H9 (cell line): ENCODE data around the gene PARD6G. TPM values are rescaled to one million over a fixed set of nuclear protein-coding genes. Genes with fewer than 3 reads are reported as not detected.

Source experiments
- DNase-seq: peaks from one replicate; pipeline ENCODE4 v3.0.0-alpha.2; 2017
- H2AFZ ChIP-seq: one replicate; pipeline ENCODE4 v1.6.1; 2013; ENCODE audit warnings: mild to moderate bottlenecking, low read length, control low read depth, moderate library complexity
- H2AK5ac ChIP-seq: 2 replicates; pipeline ENCODE4 v1.6.1; 2013; ENCODE audit warnings: low read length, control low read depth, mixed read lengths; ENCODE audit not compliant: insufficient read length
- H2BK120ac ChIP-seq: one replicate; pipeline ENCODE4 v1.6.1; 2013; ENCODE audit warnings: low read depth, mild to moderate bottlenecking, low read length, control low read depth, inconsistent platforms; ENCODE audit not compliant: poor library complexity, severe bottlenecking
- H2BK12ac ChIP-seq: 2 replicates; pipeline ENCODE4 v1.6.1; 2013; ENCODE audit warnings: low read length, control low read depth, mixed read lengths, low read depth; ENCODE audit not compliant: insufficient read length
- H2BK15ac ChIP-seq: 2 replicates; pipeline ENCODE4 v1.6.1; 2013; ENCODE audit warnings: low read depth, low read length, control low read depth
- H2BK20ac ChIP-seq: one replicate; pipeline ENCODE4 v1.6.1; 2013; ENCODE audit warnings: low read depth, mild to moderate bottlenecking, low read length, control low read depth, inconsistent platforms; ENCODE audit not compliant: poor library complexity, severe bottlenecking
- H2BK5ac ChIP-seq: 2 replicates; pipeline ENCODE4 v1.6.1; 2013; ENCODE audit warnings: low read length, control low read depth, mixed read lengths; ENCODE audit not compliant: insufficient read length
- H3K14ac ChIP-seq: 2 replicates; pipeline ENCODE4 v1.6.1; 2013; ENCODE audit warnings: low read length, control low read depth; ENCODE audit not compliant: insufficient read depth
- H3K18ac ChIP-seq: 2 replicates; pipeline ENCODE4 v1.6.1; 2013; ENCODE audit warnings: low read depth, mild to moderate bottlenecking, mixed read lengths, low read length, control low read depth; ENCODE audit not compliant: insufficient read length
- H3K23ac ChIP-seq: 2 replicates; pipeline ENCODE4 v1.6.1; 2013; ENCODE audit warnings: low read length, control low read depth, mixed read lengths, low read depth; ENCODE audit not compliant: insufficient read length
- H3K23me2 ChIP-seq: 2 replicates; pipeline ENCODE4 v1.6.1; 2013; ENCODE audit warnings: low read depth, mild to moderate bottlenecking, mixed read lengths, low read length, control low read depth; ENCODE audit not compliant: insufficient read length, poor library complexity, severe bottlenecking
- H3K27ac ChIP-seq: 2 replicates; pipeline ENCODE4 v1.5.1; 2013; ENCODE audit warnings: low read length, control low read depth, mixed read lengths, low read depth; ENCODE audit not compliant: insufficient read length
- H3K27me3 ChIP-seq: 2 replicates; pipeline ENCODE4 v1.6.1; 2013; ENCODE audit warnings: low read length, control low read depth, inconsistent platforms; ENCODE audit not compliant: insufficient read depth
- H3K4ac ChIP-seq: 2 replicates; pipeline ENCODE4 v1.6.1; 2013; ENCODE audit warnings: low read depth, mild to moderate bottlenecking, control low read depth, inconsistent platforms, low read length, moderate library complexity
- H3K4me1 ChIP-seq: 2 replicates; pipeline ENCODE4 v1.6.1; 2013; ENCODE audit warnings: low read length, control low read depth, inconsistent platforms; ENCODE audit not compliant: insufficient read depth
- H3K4me2 ChIP-seq: 2 replicates; pipeline ENCODE4 v1.6.1; 2013; ENCODE audit warnings: low read length, control low read depth, mixed read lengths; ENCODE audit not compliant: insufficient read length, insufficient read depth
- H3K56ac ChIP-seq: 2 replicates; pipeline ENCODE4 v1.6.1; 2013; ENCODE audit warnings: low read depth, mild to moderate bottlenecking, mixed read lengths, low read length, control low read depth; ENCODE audit not compliant: insufficient read length
- H3K79me1 ChIP-seq: 2 replicates; pipeline ENCODE4 v1.6.1; 2013; ENCODE audit warnings: low read depth, mild to moderate bottlenecking, moderate library complexity, low read length, control low read depth, inconsistent platforms; ENCODE audit not compliant: insufficient read depth, poor library complexity, severe bottlenecking
- H3K79me2 ChIP-seq: 2 replicates; pipeline ENCODE4 v1.6.1; 2013; ENCODE audit warnings: low read length, control low read depth, inconsistent platforms; ENCODE audit not compliant: insufficient read depth
- H3K9ac ChIP-seq: 2 replicates; pipeline ENCODE4 v1.6.1; 2013; ENCODE audit warnings: low read length, control low read depth, mixed read lengths; ENCODE audit not compliant: insufficient read length; ENCODE audit errors: extremely low read depth
- H3K9me3 ChIP-seq: one replicate; pipeline ENCODE4 v1.6.1; 2013; ENCODE audit warnings: low read depth, low read length, inconsistent platforms; ENCODE audit not compliant: control insufficient read depth
- H3T11ph ChIP-seq: one replicate; pipeline ENCODE4 v1.6.1; 2013; ENCODE audit warnings: mild to moderate bottlenecking, low read length, control low read depth, inconsistent platforms
- H4K20me1 ChIP-seq: one replicate; pipeline ENCODE4 v1.6.1; 2013; ENCODE audit not compliant: control insufficient read depth, insufficient read length, insufficient read depth
- H4K5ac ChIP-seq: 2 replicates; pipeline ENCODE4 v1.6.1; 2013; ENCODE audit warnings: low read depth, mild to moderate bottlenecking, mixed read lengths, low read length, control low read depth; ENCODE audit not compliant: insufficient read length
- H4K8ac ChIP-seq: replicated peaks from 2 replicates; pipeline ENCODE4 v1.6.1; 2013; ENCODE audit warnings: low read length, control low read depth, mixed read lengths, low read depth; ENCODE audit not compliant: insufficient read length
- H4K91ac ChIP-seq: 2 replicates; pipeline ENCODE4 v1.6.1; 2013; ENCODE audit warnings: low read depth, mild to moderate bottlenecking, moderate library complexity, mixed read lengths, low read length, control low read depth; ENCODE audit not compliant: insufficient read length
- H3K27ac Mint-ChIP-seq, 3 experiments: 2 replicates in 2 of 3; 3 replicates in 1 of 3; pipeline ENCODE4 v1.8.0; 2020 to 2021; ENCODE audit warnings: mixed read lengths in 3 of 3, mild to moderate bottlenecking in 1 of 3, moderate library complexity in 1 of 3
- H3K27me3 Mint-ChIP-seq: 2 replicates; pipeline ENCODE4 v1.8.0; 2021; ENCODE audit warnings: low read depth, mild to moderate bottlenecking, moderate library complexity, mixed read lengths
- H3K36me3 Mint-ChIP-seq, 3 experiments: 2 replicates in 2 of 3; 3 replicates in 1 of 3; pipeline ENCODE4 v1.8.0; 2020 to 2021; ENCODE audit warnings: low read depth in 3 of 3, mixed read lengths in 3 of 3; ENCODE audit not compliant: insufficient read depth in 1 of 3
- H3K4me1 Mint-ChIP-seq, 2 experiments: 2 replicates each; pipeline ENCODE4 v1.8.0; 2020; ENCODE audit warnings: mixed read lengths in 2 of 2
- H3K4me3 Mint-ChIP-seq, 2 experiments: 2 replicates in 1 of 2; 3 replicates in 1 of 2; pipeline ENCODE4 v1.8.0; 2020 to 2021; ENCODE audit warnings: mild to moderate bottlenecking in 2 of 2, mixed read lengths in 2 of 2, moderate library complexity in 1 of 2
- H3K9me3 Mint-ChIP-seq, 2 experiments: 2 replicates in 1 of 2; 3 replicates in 1 of 2; pipeline ENCODE4 v1.8.0; 2020; ENCODE audit warnings: mild to moderate bottlenecking in 2 of 2, mixed read lengths in 2 of 2, moderate library complexity in 1 of 2
- WGBS: extraction: QIAGEN DNeasy Blood & Tissue Kit; methylation state at CpG from one replicate; pipeline ENCODE4 v1.1.7; 2013; ENCODE audit warnings: missing lambda C conversion rate, low lambda C conversion rate, mixed read lengths; ENCODE audit not compliant: insufficient read length; ENCODE audit errors: extremely low coverage; 5-methylcytosine and 5-hydroxymethylcytosine counted together
- total RNA-seq: library from RNA; stranded (reverse); gene quantifications from 2 replicates; pipeline ENCODE4 v1.2.1, GENCODE V29; 2021
- TF ChIP-seq, protein P1 (sequence below): fragments of 200-600 bp; sonication (generic); conservative IDR thresholded peaks from 3 replicates; pipeline ENCODE4 v1.8.0; 2021; ENCODE audit warnings: antibody characterized with exemption, mild to moderate bottlenecking

Gene PARD6G
- total RNA-seq, 1 experiment from 2014 or later = 11.2 TPM

DNA sequence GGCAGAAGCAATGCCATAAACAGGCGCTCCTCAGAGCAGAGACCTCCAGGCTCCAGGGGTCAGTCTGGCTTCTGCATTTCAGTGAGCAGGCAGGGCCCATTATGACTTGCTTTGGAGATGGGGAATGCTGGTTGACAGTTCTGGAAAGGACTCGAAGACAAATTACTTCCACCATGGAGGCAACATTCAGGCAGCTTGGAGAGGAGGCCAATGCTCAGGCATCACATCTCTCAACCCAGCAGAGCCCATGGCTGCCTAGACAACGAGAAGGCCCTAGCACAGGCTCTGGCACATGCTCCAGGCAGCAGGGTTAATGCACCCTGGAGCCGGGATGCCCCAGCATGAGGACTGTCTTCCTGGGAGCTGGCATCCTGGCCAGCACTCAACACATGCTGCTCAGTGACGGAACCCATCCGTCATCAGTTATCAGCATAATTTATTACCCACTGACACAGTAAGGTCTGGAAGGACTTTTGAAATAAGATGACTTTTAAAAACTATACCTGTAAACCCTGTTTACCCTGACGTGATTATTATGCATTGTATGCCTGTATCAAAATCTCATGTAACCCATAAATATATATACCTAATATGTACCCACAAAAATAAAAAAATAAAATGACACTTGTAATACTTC is 85.4 kb downstream of the PARD6G start:
- H4K20me1 ChIP-seq = no peaks in the 10 kb centered on the region
- H3K23me2 ChIP-seq = no peaks in the 10 kb centered on the region
- H3K27me3 Mint-ChIP-seq = peaks cover 10% of the 10 kb centered on the region; the same call in 1 of the 2 replicates
- H3K36me3 Mint-ChIP-seq = peaks cover 30 to 54% (median 44%) of the 10 kb centered on the region in 3 experiments
- no peak overlapping the region for H3K56ac ChIP-seq
- no peak overlapping the region for H3T11ph ChIP-seq
- no peak overlapping the region for H3K14ac ChIP-seq
- no peaks in the 10 kb centered on the region for H3K79me1 ChIP-seq
- H4K91ac ChIP-seq = no peak overlapping the region
- no peak overlapping the region for H3K9ac ChIP-seq
- no peak overlapping the region for H3K4ac ChIP-seq
- H3K27ac Mint-ChIP-seq = no peak overlapping the region
- no peak overlapping the region for H2AK5ac ChIP-seq
- H3K4me1 Mint-ChIP-seq = no peaks in the 10 kb centered on the region
- H2BK120ac ChIP-seq = no peak overlapping the region
- H3K27ac ChIP-seq = no peak overlapping the region
- H3K4me3 Mint-ChIP-seq = no peak overlapping the region
- no peak overlapping the region for H2BK5ac ChIP-seq
- H2BK15ac ChIP-seq = no peak overlapping the region
- no peak overlapping the region for H4K5ac ChIP-seq
- no peaks in the 10 kb centered on the region for H3K27me3 ChIP-seq
- no CpG with 5 or more reads among the region's 7 CpGs for WGBS
- H2BK20ac ChIP-seq = no peak overlapping the region
- H2AFZ ChIP-seq = no peak overlapping the region
- DNase-seq = no peak
- H3K23ac ChIP-seq = no peak overlapping the region
- TF ChIP-seq, protein P1, sequence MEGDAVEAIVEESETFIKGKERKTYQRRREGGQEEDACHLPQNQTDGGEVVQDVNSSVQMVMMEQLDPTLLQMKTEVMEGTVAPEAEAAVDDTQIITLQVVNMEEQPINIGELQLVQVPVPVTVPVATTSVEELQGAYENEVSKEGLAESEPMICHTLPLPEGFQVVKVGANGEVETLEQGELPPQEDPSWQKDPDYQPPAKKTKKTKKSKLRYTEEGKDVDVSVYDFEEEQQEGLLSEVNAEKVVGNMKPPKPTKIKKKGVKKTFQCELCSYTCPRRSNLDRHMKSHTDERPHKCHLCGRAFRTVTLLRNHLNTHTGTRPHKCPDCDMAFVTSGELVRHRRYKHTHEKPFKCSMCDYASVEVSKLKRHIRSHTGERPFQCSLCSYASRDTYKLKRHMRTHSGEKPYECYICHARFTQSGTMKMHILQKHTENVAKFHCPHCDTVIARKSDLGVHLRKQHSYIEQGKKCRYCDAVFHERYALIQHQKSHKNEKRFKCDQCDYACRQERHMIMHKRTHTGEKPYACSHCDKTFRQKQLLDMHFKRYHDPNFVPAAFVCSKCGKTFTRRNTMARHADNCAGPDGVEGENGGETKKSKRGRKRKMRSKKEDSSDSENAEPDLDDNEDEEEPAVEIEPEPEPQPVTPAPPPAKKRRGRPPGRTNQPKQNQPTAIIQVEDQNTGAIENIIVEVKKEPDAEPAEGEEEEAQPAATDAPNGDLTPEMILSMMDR = no peak
- H4K8ac ChIP-seq = no peak overlapping the region
- H3K4me1 ChIP-seq = no peaks in the 10 kb centered on the region
- no peaks in the 10 kb centered on the region for H3K9me3 ChIP-seq
- H3K79me2 ChIP-seq = no peaks in the 10 kb centered on the region
- no peak overlapping the region for H3K18ac ChIP-seq
- no peak overlapping the region for H3K4me2 ChIP-seq
- no peak overlapping the region for H2BK12ac ChIP-seq
- peaks cover 22 to 31% of the 10 kb centered on the region in 2 experiments for H3K9me3 Mint-ChIP-seq
